Liver (tissue), 9 donors: Measurements from ENCODE around the gene TUBB6. TPM values are rescaled to one million over a fixed set of nuclear protein-coding genes. Genes with fewer than 3 reads are reported as not detected.

Source experiments
- DNase-seq: peaks from one replicate; pipeline ENCODE4 v3.0.0-alpha.2; 2017; ENCODE audit warnings: low spot score
- H3K27ac ChIP-seq, 2 donors: one replicate each; pipeline ENCODE4 v1.7.0; 2013; ENCODE audit warnings: inconsistent platforms in 2 of 2, low read length in 2 of 2, control low read depth in 1 of 2, low read depth in 1 of 2, mild to moderate bottlenecking in 1 of 2
- H3K27me3 ChIP-seq, 4 donors: one replicate each; pipeline versions ENCODE4 v1.6.1 to v1.7.0; 2013; ENCODE audit warnings: low read length in 3 of 4, inconsistent platforms in 1 of 4, mild to moderate bottlenecking in 1 of 4, moderate library complexity in 1 of 4; ENCODE audit not compliant: control insufficient read depth in 4 of 4, insufficient read depth in 4 of 4
- H3K36me3 ChIP-seq, 4 donors: one replicate each; pipeline versions ENCODE4 v1.6.1 to v1.7.0; 2013; ENCODE audit warnings: low read length in 3 of 4, mild to moderate bottlenecking in 3 of 4, low read depth in 1 of 4, moderate library complexity in 1 of 4; ENCODE audit not compliant: control insufficient read depth in 4 of 4, insufficient read depth in 3 of 4
- H3K4me1 ChIP-seq, 4 donors: one replicate each; pipeline versions ENCODE4 v1.6.1 to v1.7.0; 2013; ENCODE audit warnings: low read length in 3 of 4, mild to moderate bottlenecking in 3 of 4, moderate library complexity in 1 of 4; ENCODE audit not compliant: control insufficient read depth in 4 of 4, insufficient read depth in 4 of 4
- H3K4me3 ChIP-seq, 3 donors: one replicate each; pipeline versions ENCODE4 v1.6.1 to v1.7.0; 2013; ENCODE audit warnings: low read length in 3 of 3, control low read depth in 1 of 3, low read depth in 1 of 3, mild to moderate bottlenecking in 1 of 3
- H3K9ac ChIP-seq, 2 donors: one replicate each; pipeline ENCODE4 v1.7.0; 2013; ENCODE audit warnings: low read length in 2 of 2, mild to moderate bottlenecking in 2 of 2, moderate library complexity in 2 of 2, control low read depth in 1 of 2, low read depth in 1 of 2
- H3K9me3 ChIP-seq, 4 donors: one replicate each; pipeline versions ENCODE4 v1.6.1 to v1.7.0; 2013; ENCODE audit warnings: low read length in 3 of 4; ENCODE audit not compliant: control insufficient read depth in 4 of 4
- ATF3 ChIP-seq: IDR thresholded peaks from 2 replicates; pipeline ENCODE4 v1.6.1; 2016; ENCODE audit warnings: antibody characterized with exemption
- FOXA2 ChIP-seq: IDR thresholded peaks from 2 replicates; pipeline ENCODE4 v1.6.1; 2016; ENCODE audit warnings: antibody characterized with exemption
- HNF4A ChIP-seq, 2 donors: conservative IDR thresholded peaks; 2 replicates each; pipeline ENCODE4 v1.6.1; 2016; ENCODE audit warnings: antibody characterized with exemption in 2 of 2, mild to moderate bottlenecking in 2 of 2
- HNF4G ChIP-seq: IDR thresholded peaks from 2 replicates; pipeline ENCODE4 v1.6.1; 2016; ENCODE audit warnings: antibody characterized with exemption
- JUND ChIP-seq, 2 donors: IDR thresholded peaks; 2 replicates each; pipeline ENCODE4 v1.6.1; 2016; ENCODE audit warnings: antibody characterized with exemption in 2 of 2
- REST ChIP-seq: IDR thresholded peaks from 2 replicates; pipeline ENCODE4 v1.6.1; 2016; ENCODE audit warnings: antibody characterized with exemption, mild to moderate bottlenecking
- RXRA ChIP-seq, 2 donors: IDR thresholded peaks; 2 replicates each; pipeline ENCODE4 v1.6.1; 2017 to 2018; ENCODE audit warnings: antibody characterized with exemption in 2 of 2, mild to moderate bottlenecking in 1 of 2
- SP1 ChIP-seq: IDR thresholded peaks from 2 replicates; pipeline ENCODE4 v1.6.1; 2018; ENCODE audit warnings: antibody characterized with exemption, mild to moderate bottlenecking
- TAF1 ChIP-seq: conservative IDR thresholded peaks from 2 replicates; pipeline ENCODE4 v1.6.1; 2016; ENCODE audit warnings: antibody characterized with exemption, mild to moderate bottlenecking
- ZBTB33 ChIP-seq: IDR thresholded peaks from 2 replicates; pipeline ENCODE4 v1.6.1; 2016; ENCODE audit warnings: antibody characterized with exemption
- WGBS: extraction: QIAGEN DNeasy Blood & Tissue Kit; methylation state at CpG from one replicate; pipeline ENCODE4 v1.1.7; 2013; 5-methylcytosine and 5-hydroxymethylcytosine counted together
- polyA plus RNA-seq, 2 donors: library from polyadenylated mRNA; stranded (reverse) in 1 of 2; unstranded in 1 of 2; fragments of 200-250 nt in 1 of 2; fragments of >200 nt in 1 of 2; fragmentation: Nextera tagmentation in 1 of 2; extraction: Ambion mirVana in 1 of 2; gene quantifications; one replicate each; pipeline versions ENCODE4 v1.2.1 to v1.2.3, GENCODE V29; 2013 to 2015
- total RNA-seq, 2 donors: library from RNA; depleted of rRNA; stranded (reverse); fragments of >200 nt; gene quantifications; one replicate each; pipeline ENCODE4 v1.2.3, GENCODE V29; 2014
- donor health status: healthy.
- donor health status: healthy.
- donor health status: healthy.
- donor health status: healthy.
- donor health status: healthy.

TUBB6 gene
- total and polyA plus RNA-seq, 4 donors, result 5.5 to 347 (median 17.5) TPM

- H3K4me1 ChIP-seq, result peaks cover 2 to 21% (median 14%) of the 10 kb centered on the region in 4 donors
- peaks cover 6 to 11% (median 7%) of the 10 kb centered on the region in 4 donors for H3K36me3 ChIP-seq
- H3K27ac ChIP-seq, result no peak overlapping the region
- no peaks in the 10 kb centered on the region for H3K27me3 ChIP-seq
- TF ChIP-seq REST (no peak), SP1 (no peak), ATF3 (no peak), RXRA (IDR thresholded peaks at IDR 0.05) (no peak)
- no peaks in the 10 kb centered on the region for H3K9me3 ChIP-seq
- H3K4me3 ChIP-seq, result no peak overlapping the region
- WGBS, result 75% methylated on average over 3 of the region's 3 CpGs
- H3K9ac ChIP-seq, result no peak overlapping the region
- no peak for DNase-seq
Observed at GRCh38 chr18:12372406-12372805, 64.4 kb downstream of the TUBB6 start.

- H3K9me3 ChIP-seq, result no peaks in the 10 kb centered on the region
- no peak for TF ChIP-seq ZBTB33
- TF ChIP-seq HNF4A (conservative IDR thresholded peaks at IDR 0.05), result peak in 1 of 2 donors; percentile 16
- 87% methylated on average over 4 of the region's 4 CpGs for WGBS
- no peak overlapping the region for H3K27ac ChIP-seq
- H3K27me3 ChIP-seq, result no peaks in the 10 kb centered on the region
- no peak overlapping the region for H3K9ac ChIP-seq
- H3K4me1 ChIP-seq, result peaks cover 9 to 28% (median 14%) of the 10 kb centered on the region in 4 donors
- H3K36me3 ChIP-seq, result peaks cover 4 to 10% (median 6%) of the 10 kb centered on the region in 4 donors
- no peak for DNase-seq
- no peak overlapping the region for H3K4me3 ChIP-seq
Observed at GRCh38 chr18:12373116-12373770, 65.2 kb downstream of the TUBB6 start.

GRCh38 chr18:12373771-12374116 is 65.7 kb downstream of the TUBB6 start:
- WGBS, result 64% methylated on average over 2 of the region's 2 CpGs
- H3K36me3 ChIP-seq, result peaks cover 4 to 8% (median 4%) of the 10 kb centered on the region in 4 donors
- peaks cover 9 to 28% (median 14%) of the 10 kb centered on the region in 4 donors for H3K4me1 ChIP-seq
- no peak for DNase-seq
- TF ChIP-seq FOXA2 (no peak), RXRA (IDR thresholded peaks at IDR 0.05) (no peak), TAF1 (no peak), SP1 (no peak), JUND (IDR thresholded peaks at IDR 0.05) (no peak), HNF4G (no peak), REST (no peak)
- H3K9me3 ChIP-seq, result no peaks in the 10 kb centered on the region
- no peaks in the 10 kb centered on the region for H3K27me3 ChIP-seq
- H3K27ac ChIP-seq, result no peak overlapping the region
- H3K4me3 ChIP-seq, result no peak overlapping the region
- no peak overlapping the region for H3K9ac ChIP-seq
